ENCODE measurements around the gene KCNH1.

DNA sequence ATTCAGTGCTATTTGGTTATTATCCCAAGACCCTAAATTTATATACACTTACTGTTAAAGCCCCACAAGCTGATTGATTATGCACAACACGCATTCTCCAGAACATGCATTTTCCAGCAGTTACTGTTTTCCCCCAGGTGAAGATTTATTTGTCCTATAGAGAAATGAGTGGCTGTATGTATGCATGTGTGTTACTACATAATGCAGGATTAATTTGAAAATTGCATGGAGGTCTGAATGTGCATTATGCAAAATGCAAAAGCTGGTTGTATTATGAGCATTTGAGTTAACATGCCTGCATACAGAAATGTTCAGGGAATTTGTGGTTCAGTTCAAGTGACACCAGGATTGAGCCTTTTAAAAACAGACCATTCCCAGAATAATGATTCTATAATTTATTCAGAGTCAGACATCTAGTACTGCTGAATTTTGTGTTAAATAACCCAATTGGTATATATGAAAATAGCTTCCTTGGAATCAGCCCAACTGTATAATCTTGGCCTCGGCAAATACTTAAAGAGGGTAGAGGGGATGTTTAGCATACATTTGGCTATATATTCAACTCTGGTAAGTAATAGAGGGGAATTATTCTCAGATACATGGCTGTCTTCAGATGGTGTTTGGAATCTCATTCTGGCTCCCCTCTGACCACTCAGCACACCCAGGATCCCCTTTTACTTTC is 485.2 kb downstream of the KCNH1 start:
- TF ChIP-seq, protein P1, sequence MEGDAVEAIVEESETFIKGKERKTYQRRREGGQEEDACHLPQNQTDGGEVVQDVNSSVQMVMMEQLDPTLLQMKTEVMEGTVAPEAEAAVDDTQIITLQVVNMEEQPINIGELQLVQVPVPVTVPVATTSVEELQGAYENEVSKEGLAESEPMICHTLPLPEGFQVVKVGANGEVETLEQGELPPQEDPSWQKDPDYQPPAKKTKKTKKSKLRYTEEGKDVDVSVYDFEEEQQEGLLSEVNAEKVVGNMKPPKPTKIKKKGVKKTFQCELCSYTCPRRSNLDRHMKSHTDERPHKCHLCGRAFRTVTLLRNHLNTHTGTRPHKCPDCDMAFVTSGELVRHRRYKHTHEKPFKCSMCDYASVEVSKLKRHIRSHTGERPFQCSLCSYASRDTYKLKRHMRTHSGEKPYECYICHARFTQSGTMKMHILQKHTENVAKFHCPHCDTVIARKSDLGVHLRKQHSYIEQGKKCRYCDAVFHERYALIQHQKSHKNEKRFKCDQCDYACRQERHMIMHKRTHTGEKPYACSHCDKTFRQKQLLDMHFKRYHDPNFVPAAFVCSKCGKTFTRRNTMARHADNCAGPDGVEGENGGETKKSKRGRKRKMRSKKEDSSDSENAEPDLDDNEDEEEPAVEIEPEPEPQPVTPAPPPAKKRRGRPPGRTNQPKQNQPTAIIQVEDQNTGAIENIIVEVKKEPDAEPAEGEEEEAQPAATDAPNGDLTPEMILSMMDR (IDR thresholded peaks at IDR 0.05) = no peak
- TF ChIP-seq EP300 (IDR thresholded peaks at IDR 0.05) = no peak
